H9 (cell line): Measurements from ENCODE around the gene WSCD2. TPM values are rescaled to one million over a fixed set of nuclear protein-coding genes. Genes with fewer than 3 reads are reported as not detected.

ENCODE experiments used
- DNase-seq: peaks from one replicate; pipeline ENCODE4 v3.0.0-alpha.2; 2017
- H2AFZ ChIP-seq: one replicate; pipeline ENCODE4 v1.6.1; 2013; ENCODE audit warnings: mild to moderate bottlenecking, low read length, control low read depth, moderate library complexity
- H2AK5ac ChIP-seq: 2 replicates; pipeline ENCODE4 v1.6.1; 2013; ENCODE audit warnings: low read length, control low read depth, mixed read lengths; ENCODE audit not compliant: insufficient read length
- H2BK120ac ChIP-seq: one replicate; pipeline ENCODE4 v1.6.1; 2013; ENCODE audit warnings: low read depth, mild to moderate bottlenecking, low read length, control low read depth, inconsistent platforms; ENCODE audit not compliant: poor library complexity, severe bottlenecking
- H2BK12ac ChIP-seq: 2 replicates; pipeline ENCODE4 v1.6.1; 2013; ENCODE audit warnings: low read length, control low read depth, mixed read lengths, low read depth; ENCODE audit not compliant: insufficient read length
- H2BK15ac ChIP-seq: 2 replicates; pipeline ENCODE4 v1.6.1; 2013; ENCODE audit warnings: low read depth, low read length, control low read depth
- H2BK20ac ChIP-seq: one replicate; pipeline ENCODE4 v1.6.1; 2013; ENCODE audit warnings: low read depth, mild to moderate bottlenecking, low read length, control low read depth, inconsistent platforms; ENCODE audit not compliant: poor library complexity, severe bottlenecking
- H2BK5ac ChIP-seq: 2 replicates; pipeline ENCODE4 v1.6.1; 2013; ENCODE audit warnings: low read length, control low read depth, mixed read lengths; ENCODE audit not compliant: insufficient read length
- H3K14ac ChIP-seq: 2 replicates; pipeline ENCODE4 v1.6.1; 2013; ENCODE audit warnings: low read length, control low read depth; ENCODE audit not compliant: insufficient read depth
- H3K18ac ChIP-seq: 2 replicates; pipeline ENCODE4 v1.6.1; 2013; ENCODE audit warnings: low read depth, mild to moderate bottlenecking, mixed read lengths, low read length, control low read depth; ENCODE audit not compliant: insufficient read length
- H3K23ac ChIP-seq: 2 replicates; pipeline ENCODE4 v1.6.1; 2013; ENCODE audit warnings: low read length, control low read depth, mixed read lengths, low read depth; ENCODE audit not compliant: insufficient read length
- H3K23me2 ChIP-seq: 2 replicates; pipeline ENCODE4 v1.6.1; 2013; ENCODE audit warnings: low read depth, mild to moderate bottlenecking, mixed read lengths, low read length, control low read depth; ENCODE audit not compliant: insufficient read length, poor library complexity, severe bottlenecking
- H3K27ac ChIP-seq: 2 replicates; pipeline ENCODE4 v1.5.1; 2013; ENCODE audit warnings: low read length, control low read depth, mixed read lengths, low read depth; ENCODE audit not compliant: insufficient read length
- H3K27me3 ChIP-seq: 2 replicates; pipeline ENCODE4 v1.6.1; 2013; ENCODE audit warnings: low read length, control low read depth, inconsistent platforms; ENCODE audit not compliant: insufficient read depth
- H3K4ac ChIP-seq: 2 replicates; pipeline ENCODE4 v1.6.1; 2013; ENCODE audit warnings: low read depth, mild to moderate bottlenecking, control low read depth, inconsistent platforms, low read length, moderate library complexity
- H3K4me1 ChIP-seq: 2 replicates; pipeline ENCODE4 v1.6.1; 2013; ENCODE audit warnings: low read length, control low read depth, inconsistent platforms; ENCODE audit not compliant: insufficient read depth
- H3K4me2 ChIP-seq: 2 replicates; pipeline ENCODE4 v1.6.1; 2013; ENCODE audit warnings: low read length, control low read depth, mixed read lengths; ENCODE audit not compliant: insufficient read length, insufficient read depth
- H3K56ac ChIP-seq: 2 replicates; pipeline ENCODE4 v1.6.1; 2013; ENCODE audit warnings: low read depth, mild to moderate bottlenecking, mixed read lengths, low read length, control low read depth; ENCODE audit not compliant: insufficient read length
- H3K79me1 ChIP-seq: 2 replicates; pipeline ENCODE4 v1.6.1; 2013; ENCODE audit warnings: low read depth, mild to moderate bottlenecking, moderate library complexity, low read length, control low read depth, inconsistent platforms; ENCODE audit not compliant: insufficient read depth, poor library complexity, severe bottlenecking
- H3K79me2 ChIP-seq: 2 replicates; pipeline ENCODE4 v1.6.1; 2013; ENCODE audit warnings: low read length, control low read depth, inconsistent platforms; ENCODE audit not compliant: insufficient read depth
- H3K9ac ChIP-seq: 2 replicates; pipeline ENCODE4 v1.6.1; 2013; ENCODE audit warnings: low read length, control low read depth, mixed read lengths; ENCODE audit not compliant: insufficient read length; ENCODE audit errors: extremely low read depth
- H3K9me3 ChIP-seq: one replicate; pipeline ENCODE4 v1.6.1; 2013; ENCODE audit warnings: low read depth, low read length, inconsistent platforms; ENCODE audit not compliant: control insufficient read depth
- H3T11ph ChIP-seq: one replicate; pipeline ENCODE4 v1.6.1; 2013; ENCODE audit warnings: mild to moderate bottlenecking, low read length, control low read depth, inconsistent platforms
- H4K20me1 ChIP-seq: one replicate; pipeline ENCODE4 v1.6.1; 2013; ENCODE audit not compliant: control insufficient read depth, insufficient read length, insufficient read depth
- H4K5ac ChIP-seq: 2 replicates; pipeline ENCODE4 v1.6.1; 2013; ENCODE audit warnings: low read depth, mild to moderate bottlenecking, mixed read lengths, low read length, control low read depth; ENCODE audit not compliant: insufficient read length
- H4K8ac ChIP-seq: replicated peaks from 2 replicates; pipeline ENCODE4 v1.6.1; 2013; ENCODE audit warnings: low read length, control low read depth, mixed read lengths, low read depth; ENCODE audit not compliant: insufficient read length
- H4K91ac ChIP-seq: 2 replicates; pipeline ENCODE4 v1.6.1; 2013; ENCODE audit warnings: low read depth, mild to moderate bottlenecking, moderate library complexity, mixed read lengths, low read length, control low read depth; ENCODE audit not compliant: insufficient read length
- H3K27ac Mint-ChIP-seq, 3 experiments: 2 replicates in 2 of 3; 3 replicates in 1 of 3; pipeline ENCODE4 v1.8.0; 2020 to 2021; ENCODE audit warnings: mixed read lengths in 3 of 3, mild to moderate bottlenecking in 1 of 3, moderate library complexity in 1 of 3
- H3K27me3 Mint-ChIP-seq: 2 replicates; pipeline ENCODE4 v1.8.0; 2021; ENCODE audit warnings: low read depth, mild to moderate bottlenecking, moderate library complexity, mixed read lengths
- H3K36me3 Mint-ChIP-seq, 3 experiments: 2 replicates in 2 of 3; 3 replicates in 1 of 3; pipeline ENCODE4 v1.8.0; 2020 to 2021; ENCODE audit warnings: low read depth in 3 of 3, mixed read lengths in 3 of 3; ENCODE audit not compliant: insufficient read depth in 1 of 3
- H3K4me1 Mint-ChIP-seq, 2 experiments: 2 replicates each; pipeline ENCODE4 v1.8.0; 2020; ENCODE audit warnings: mixed read lengths in 2 of 2
- H3K4me3 Mint-ChIP-seq, 2 experiments: 2 replicates in 1 of 2; 3 replicates in 1 of 2; pipeline ENCODE4 v1.8.0; 2020 to 2021; ENCODE audit warnings: mild to moderate bottlenecking in 2 of 2, mixed read lengths in 2 of 2, moderate library complexity in 1 of 2
- H3K9me3 Mint-ChIP-seq, 2 experiments: 2 replicates in 1 of 2; 3 replicates in 1 of 2; pipeline ENCODE4 v1.8.0; 2020; ENCODE audit warnings: mild to moderate bottlenecking in 2 of 2, mixed read lengths in 2 of 2, moderate library complexity in 1 of 2
- WGBS: extraction: QIAGEN DNeasy Blood & Tissue Kit; methylation state at CpG from one replicate; pipeline ENCODE4 v1.1.7; 2013; ENCODE audit warnings: missing lambda C conversion rate, low lambda C conversion rate, mixed read lengths; ENCODE audit not compliant: insufficient read length; ENCODE audit errors: extremely low coverage; 5-methylcytosine and 5-hydroxymethylcytosine counted together
- long read RNA-seq: library from polyadenylated mRNA; unstranded; transcript quantifications from one replicate; pipeline ENCODE4 v2.0.0, GENCODE V29; 2020
- total RNA-seq: library from RNA; stranded (reverse); gene quantifications from 2 replicates; pipeline ENCODE4 v1.2.1, GENCODE V29; 2021
- TF ChIP-seq, protein P1 (sequence below): fragments of 200-600 bp; sonication (generic); conservative IDR thresholded peaks from 3 replicates; pipeline ENCODE4 v1.8.0; 2021; ENCODE audit warnings: antibody characterized with exemption, mild to moderate bottlenecking

Gene WSCD2
- total RNA-seq: 0.92 and 1.2 TPM in 2 replicates
- long read RNA-seq, partial matches to known transcripts: 0 of 1 reads
- long read RNA-seq, other reads (novel, unspliced or antisense): 1 of 1 reads

- Histone ChIP-seq H2BK20ac (no peak within 1 kb of the TSS), H3K27me3 (no peaks in the 10 kb centered on the region; the same call in 1 of the 2 replicates), H3K23me2 (peaks cover 5% of the 10 kb centered on the region), H4K20me1 (no peaks in the 10 kb centered on the region), H2BK120ac (no peak within 1 kb of the TSS), H3K4ac (no peak within 1 kb of the TSS), H2BK5ac (no peak within 1 kb of the TSS), H3T11ph (no peak within 1 kb of the TSS), H4K91ac (no peak within 1 kb of the TSS), H3K56ac (no peak within 1 kb of the TSS), H3K18ac (no peak within 1 kb of the TSS), H3K79me2 (no peaks in the 10 kb centered on the region), H2AFZ (no peak within 1 kb of the TSS), H3K9me3 (no peaks in the 10 kb centered on the region), H4K5ac (no peak within 1 kb of the TSS), H3K4me1 (0 out of 2 replicates have a peak, but pooled peaks cover 4% of the 10 kb centered on the region), H3K4me2 (peak within 1 kb of the TSS; percentile 83), H3K9ac (no peak within 1 kb of the TSS), H2BK15ac (no peak within 1 kb of the TSS; the same call in 1 of the 2 replicates), H3K14ac (no peak within 1 kb of the TSS; the same call in 1 of the 2 replicates), H3K23ac (no peak within 1 kb of the TSS), H2AK5ac (no peak within 1 kb of the TSS), H3K27ac (no peak within 1 kb of the TSS), H3K79me1 (no peaks in the 10 kb centered on the region), H4K8ac (no peak within 1 kb of the TSS), H2BK12ac (no peak within 1 kb of the TSS)
- H3K4me1 Mint-ChIP-seq: peaks cover 14 to 22% of the 10 kb centered on the region in 2 experiments
- peaks cover 54% of the 10 kb centered on the region for H3K27me3 Mint-ChIP-seq
- H3K4me3 Mint-ChIP-seq: peak within 1 kb of the TSS; percentile 74 to 83
- no peaks in the 10 kb centered on the region for H3K36me3 Mint-ChIP-seq
- no CpG with 5 or more reads among the region's 74 CpGs for WGBS
- H3K27ac Mint-ChIP-seq: no peak within 1 kb of the TSS
- peak; percentile 92 for DNase-seq
- no peaks in the 10 kb centered on the region; a peak in 2 of 5 replicates for H3K9me3 Mint-ChIP-seq
- TF ChIP-seq, protein P1, sequence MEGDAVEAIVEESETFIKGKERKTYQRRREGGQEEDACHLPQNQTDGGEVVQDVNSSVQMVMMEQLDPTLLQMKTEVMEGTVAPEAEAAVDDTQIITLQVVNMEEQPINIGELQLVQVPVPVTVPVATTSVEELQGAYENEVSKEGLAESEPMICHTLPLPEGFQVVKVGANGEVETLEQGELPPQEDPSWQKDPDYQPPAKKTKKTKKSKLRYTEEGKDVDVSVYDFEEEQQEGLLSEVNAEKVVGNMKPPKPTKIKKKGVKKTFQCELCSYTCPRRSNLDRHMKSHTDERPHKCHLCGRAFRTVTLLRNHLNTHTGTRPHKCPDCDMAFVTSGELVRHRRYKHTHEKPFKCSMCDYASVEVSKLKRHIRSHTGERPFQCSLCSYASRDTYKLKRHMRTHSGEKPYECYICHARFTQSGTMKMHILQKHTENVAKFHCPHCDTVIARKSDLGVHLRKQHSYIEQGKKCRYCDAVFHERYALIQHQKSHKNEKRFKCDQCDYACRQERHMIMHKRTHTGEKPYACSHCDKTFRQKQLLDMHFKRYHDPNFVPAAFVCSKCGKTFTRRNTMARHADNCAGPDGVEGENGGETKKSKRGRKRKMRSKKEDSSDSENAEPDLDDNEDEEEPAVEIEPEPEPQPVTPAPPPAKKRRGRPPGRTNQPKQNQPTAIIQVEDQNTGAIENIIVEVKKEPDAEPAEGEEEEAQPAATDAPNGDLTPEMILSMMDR: peak; percentile 69
These were observed at the start of gene WSCD2 for GRCh38 chr12:108129017-108129812. Gene WSCD2 (plus strand): TSS chr12:108129288. CDS start chr12:108195833, 66,545 bp downstream.
